Effector memory CD8-positive, alpha-beta T cell (primary cell): ENCODE results near the gene GPR12.

Experiments
- ATAC-seq: fragments of 150-1000 bp; cut with Tn5 transposase; replicated peaks from 2 replicates; pipeline ENCODE4 v1.10.0; 2021; ENCODE audit warnings: mild to moderate bottlenecking, moderate library complexity
- DNase-seq, 3 experiments: peaks; one replicate each; pipeline ENCODE4 v3.0.0; 2021
- H3K27ac Mint-ChIP-seq, 2 donors: one replicate each; pipeline ENCODE4 v1.8.0; 2022; ENCODE audit warnings: mild to moderate bottlenecking in 2 of 2, mixed read lengths in 2 of 2, moderate library complexity in 2 of 2
- H3K27me3 Mint-ChIP-seq, 2 donors: one replicate each; pipeline ENCODE4 v1.8.0; 2022; ENCODE audit warnings: mixed read lengths in 2 of 2
- H3K36me3 Mint-ChIP-seq: one replicate; pipeline ENCODE4 v1.8.0; 2022; ENCODE audit warnings: mild to moderate bottlenecking, moderate library complexity, mixed read lengths; ENCODE audit not compliant: insufficient read depth
- H3K4me1 Mint-ChIP-seq, 2 donors: one replicate each; pipeline ENCODE4 v1.8.0; 2022; ENCODE audit warnings: low read depth in 2 of 2, mixed read lengths in 2 of 2
- H3K4me3 Mint-ChIP-seq, 2 donors: one replicate each; pipeline ENCODE4 v1.8.0; 2022; ENCODE audit warnings: mild to moderate bottlenecking in 2 of 2, mixed read lengths in 2 of 2, moderate library complexity in 2 of 2
- H3K9me3 Mint-ChIP-seq, 2 donors: one replicate each; pipeline ENCODE4 v1.8.0; 2022; ENCODE audit warnings: mixed read lengths in 2 of 2

Gene GPR12

DNA sequence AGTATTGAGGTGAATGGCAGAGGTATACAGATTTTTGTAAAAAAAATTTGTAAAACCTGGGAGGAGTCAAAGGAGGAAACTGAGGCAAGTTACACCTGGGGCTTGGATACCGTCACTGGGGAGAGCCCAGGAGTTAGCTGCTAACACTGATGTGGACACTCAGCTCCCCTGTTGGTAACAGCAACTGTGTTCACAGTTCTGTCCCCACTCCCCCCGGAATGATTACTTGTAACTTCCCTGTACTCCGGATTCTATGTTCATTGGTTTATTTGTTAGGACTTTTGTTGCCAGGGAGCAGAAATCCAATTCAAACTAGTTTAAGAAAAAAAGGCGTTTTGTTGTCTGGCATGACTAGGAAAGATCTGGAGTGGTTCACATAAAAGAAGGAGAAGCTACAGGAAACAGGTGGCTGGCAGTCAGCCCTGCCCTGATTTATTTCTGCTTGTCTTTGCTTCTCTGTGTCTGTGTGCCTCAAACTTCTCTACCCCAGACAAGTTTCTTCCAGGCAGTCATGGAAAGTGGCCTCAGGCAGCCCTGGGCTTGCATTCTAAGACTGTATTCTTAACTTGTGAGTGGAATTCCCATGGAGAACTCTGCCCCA, 2.3 kb upstream of the GPR12 start:
- H3K36me3 Mint-ChIP-seq = no peaks in the 10 kb centered on the region

DNA sequence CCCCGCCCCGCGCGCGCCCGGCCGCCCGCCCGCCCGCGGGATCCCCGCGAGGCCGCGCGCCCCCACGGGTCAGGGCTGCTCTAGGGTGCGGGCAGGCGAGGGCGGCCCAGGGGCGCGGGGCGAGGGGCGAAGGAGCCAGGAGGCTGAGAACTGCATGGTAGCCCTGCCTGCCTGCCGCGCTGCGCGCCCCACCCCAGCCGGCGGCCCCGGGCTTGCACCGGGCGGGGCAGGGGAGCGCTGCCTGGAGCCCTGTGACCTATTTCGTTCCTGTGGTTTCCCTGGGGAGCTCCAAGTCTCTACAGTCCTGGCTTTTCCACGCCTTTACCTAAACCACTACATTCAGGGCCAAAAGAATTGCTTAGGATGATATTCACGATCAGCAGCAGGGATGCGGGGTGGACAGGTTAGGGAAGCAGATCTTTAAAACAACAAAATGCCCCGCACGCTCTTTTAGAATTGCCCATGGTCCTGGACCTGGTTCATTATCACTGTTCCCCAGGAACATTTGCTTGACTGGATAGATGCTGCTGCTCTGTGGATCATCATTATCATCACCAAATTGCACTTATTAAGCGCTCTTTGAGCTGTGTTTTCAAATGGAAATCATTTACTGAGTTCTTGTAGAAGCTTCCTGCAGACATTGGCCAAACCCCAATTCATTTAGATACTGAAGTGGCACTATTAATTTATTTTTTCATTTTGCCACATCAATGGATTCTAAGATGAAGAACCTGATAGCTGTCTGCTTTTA, 421 bp upstream of the GPR12 start:
- peak overlapping the region; percentile 57 to 60 for H3K4me3 Mint-ChIP-seq
- peaks cover 0 to 17% of the 10 kb centered on the region in 2 donors for H3K4me1 Mint-ChIP-seq
- H3K27me3 Mint-ChIP-seq = peaks cover 76 to 86% of the 10 kb centered on the region in 2 donors
- peak; percentile 19 for ATAC-seq
- no peaks in the 10 kb centered on the region for H3K9me3 Mint-ChIP-seq
- H3K27ac Mint-ChIP-seq = no peak overlapping the region
- DNase-seq = no peak
- H3K36me3 Mint-ChIP-seq = no peaks in the 10 kb centered on the region

More for the DNA sequence above, 2.3 kb upstream of the GPR12 start:
- no peak for ATAC-seq
- no peak for DNase-seq
- Mint-ChIP-seq H3K4me3 (no peak overlapping the region), H3K9me3 (no peaks in the 10 kb centered on the region), H3K27me3 (peaks cover 75 to 95% of the 10 kb centered on the region in 2 donors), H3K4me1 (peaks cover 0 to 17% of the 10 kb centered on the region in 2 donors), H3K27ac (no peak overlapping the region)

DNA sequence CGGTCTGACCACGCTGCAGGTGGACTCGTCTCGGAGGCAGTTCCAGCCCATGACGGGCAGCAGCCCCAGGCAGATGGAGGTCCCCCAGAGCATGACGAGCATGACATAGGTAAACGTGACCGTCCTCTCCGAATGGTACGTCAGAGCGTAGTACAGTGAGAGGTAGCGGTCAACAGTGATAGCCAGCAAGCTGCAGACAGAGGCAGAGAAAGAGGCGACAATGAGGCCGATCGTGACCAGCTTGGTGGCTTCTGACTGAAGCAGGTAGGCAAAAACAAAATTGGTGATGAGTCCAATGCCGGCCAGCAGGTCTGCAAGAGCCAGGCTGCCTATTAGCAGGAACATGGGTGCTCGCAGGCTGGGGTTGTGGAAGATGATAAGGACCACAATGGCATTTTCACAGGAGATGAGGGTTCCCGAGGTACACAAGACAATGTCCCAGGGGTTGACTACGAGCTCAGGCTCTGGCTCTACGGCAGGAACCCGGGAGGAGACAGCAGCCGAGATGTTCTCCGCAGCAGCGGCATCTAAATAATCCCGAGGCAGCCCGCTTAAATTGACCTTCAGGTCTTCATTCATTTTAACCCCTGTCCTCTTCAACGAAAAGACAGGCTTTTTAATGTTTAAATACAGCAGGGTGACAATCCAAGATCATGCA, 1.2 kb downstream of the GPR12 start:
- H3K4me1 Mint-ChIP-seq = peaks cover 0 to 17% of the 10 kb centered on the region in 2 donors
- no peaks in the 10 kb centered on the region for H3K9me3 Mint-ChIP-seq
- no peak for ATAC-seq
- H3K4me3 Mint-ChIP-seq = peak overlapping the region; percentile 66 to 80
- peaks cover 62 to 69% of the 10 kb centered on the region in 2 donors for H3K27me3 Mint-ChIP-seq
- H3K36me3 Mint-ChIP-seq = no peaks in the 10 kb centered on the region
- no peak overlapping the region for H3K27ac Mint-ChIP-seq
- no peak for DNase-seq

DNA sequence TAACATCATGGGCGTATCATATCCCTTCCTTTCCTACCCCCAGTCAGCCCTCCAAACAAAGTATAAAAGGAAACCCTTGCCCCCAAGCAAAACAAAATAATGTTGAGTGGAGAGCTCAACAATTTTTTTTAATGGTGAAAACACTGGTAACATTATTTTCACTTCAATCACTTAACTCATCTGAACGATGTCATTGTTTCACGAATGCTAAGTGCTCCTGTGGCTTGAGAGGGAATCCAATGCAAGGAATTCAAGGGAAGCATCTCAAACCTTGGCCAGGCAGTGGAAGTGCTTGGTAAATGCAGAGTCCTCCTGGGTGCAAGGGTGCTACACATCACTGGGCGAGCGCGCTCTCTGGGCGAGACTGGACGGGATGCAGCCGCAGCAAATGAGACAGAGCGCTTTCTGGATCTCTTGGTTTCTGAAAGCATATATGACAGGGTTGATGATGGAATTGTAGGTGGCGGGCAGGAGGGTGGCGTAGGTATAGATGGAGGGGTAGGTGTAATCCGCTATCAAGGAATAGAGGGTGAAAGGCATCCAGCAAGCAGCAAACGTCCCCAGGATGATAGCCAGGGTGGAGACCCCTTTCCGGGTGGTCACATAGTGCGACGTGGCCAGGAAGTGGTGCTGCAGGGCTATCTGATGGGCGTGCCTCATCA, 2.0 kb downstream of the GPR12 start:
- Mint-ChIP-seq H3K36me3 (no peaks in the 10 kb centered on the region), H3K27me3 (peaks cover 55 to 62% of the 10 kb centered on the region in 2 donors), H3K27ac (no peak overlapping the region), H3K4me3 (peak overlapping the region; percentile 66 to 80), H3K9me3 (no peaks in the 10 kb centered on the region), H3K4me1 (peaks cover 0 to 17% of the 10 kb centered on the region in 2 donors)
- no peak for DNase-seq
- ATAC-seq = no peak

DNA sequence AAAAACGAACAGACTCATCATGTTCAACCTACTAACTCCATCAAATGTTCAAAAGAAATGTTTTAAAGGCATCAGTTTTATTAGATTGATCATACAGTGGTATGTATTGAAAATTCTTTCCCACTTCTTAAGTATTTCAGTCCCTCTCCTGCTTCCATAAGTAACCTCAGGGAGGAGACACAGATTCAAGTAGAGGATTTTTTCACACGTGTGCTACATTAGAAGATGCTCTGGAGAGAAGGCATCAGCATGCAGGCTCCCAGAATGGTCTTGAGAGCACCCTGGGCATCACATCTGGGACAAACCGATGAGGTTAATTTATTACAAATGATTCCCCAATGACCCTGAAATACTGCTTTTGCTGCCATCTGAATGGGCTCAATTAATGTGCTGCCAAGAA, 3.6 kb downstream of the GPR12 start:
- H3K27ac Mint-ChIP-seq = no peak overlapping the region
- ATAC-seq (no peak), DNase-seq (no peak)
- no peak overlapping the region for H3K4me3 Mint-ChIP-seq
- peaks cover 43 to 51% of the 10 kb centered on the region in 2 donors for H3K27me3 Mint-ChIP-seq
- H3K9me3 Mint-ChIP-seq = no peaks in the 10 kb centered on the region
- H3K4me1 Mint-ChIP-seq = peaks cover 0 to 16% of the 10 kb centered on the region in 2 donors
- H3K36me3 Mint-ChIP-seq = no peaks in the 10 kb centered on the region

DNA sequence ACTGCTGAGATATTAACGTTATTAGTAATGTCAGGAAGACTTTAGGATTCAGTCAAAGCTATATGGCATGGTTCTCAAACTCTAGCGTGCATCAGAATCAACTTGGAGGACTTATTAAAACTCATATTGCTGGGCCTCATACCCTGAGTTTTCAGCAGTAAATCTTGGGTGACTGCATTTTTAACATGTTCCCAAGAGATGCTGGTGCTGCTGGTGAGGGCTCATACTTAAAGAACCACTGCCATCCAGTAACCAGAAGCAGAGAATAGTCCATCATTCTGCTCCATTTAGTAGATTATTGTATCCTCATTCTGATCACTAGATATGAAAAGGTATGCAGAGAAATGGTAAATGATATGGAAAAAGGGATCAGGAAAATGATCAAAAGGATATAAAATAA, 7.9 kb downstream of the GPR12 start:
- peaks cover 0 to 4% of the 10 kb centered on the region in 2 donors for H3K4me1 Mint-ChIP-seq
- peaks cover 13 to 28% of the 10 kb centered on the region in 2 donors for H3K27me3 Mint-ChIP-seq

DNA sequence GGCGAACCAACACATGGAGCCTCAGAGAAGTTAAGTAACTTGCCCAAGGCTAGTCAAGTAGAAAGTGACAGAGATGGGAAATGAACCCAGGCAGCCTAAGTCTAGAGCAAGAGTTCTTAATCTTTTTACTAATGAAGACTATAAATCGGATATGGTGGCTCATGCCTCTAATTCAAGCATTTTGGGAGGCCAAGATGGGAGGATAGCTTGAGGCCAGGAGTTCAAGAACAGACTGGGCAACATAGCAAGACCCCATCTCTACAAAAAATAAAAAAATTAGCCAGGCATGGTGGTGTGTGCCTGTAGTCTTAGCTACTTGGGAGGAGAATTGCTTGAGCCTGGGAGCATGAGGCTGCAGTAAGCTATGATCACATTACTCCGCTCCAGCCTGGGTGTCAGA, 10.7 kb downstream of the GPR12 start:
- Mint-ChIP-seq H3K4me1 (peaks cover 0 to 4% of the 10 kb centered on the region in 2 donors), H3K4me3 (no peak overlapping the region), H3K36me3 (peaks cover 4% of the 10 kb centered on the region), H3K27ac (no peak overlapping the region), H3K27me3 (peaks cover 17 to 28% of the 10 kb centered on the region in 2 donors), H3K9me3 (no peaks in the 10 kb centered on the region)
- ATAC-seq (no peak), DNase-seq (no peak)

More for the DNA sequence above, 7.9 kb downstream of the GPR12 start:
- ATAC-seq (no peak), DNase-seq (no peak)
- Mint-ChIP-seq H3K9me3 (no peaks in the 10 kb centered on the region), H3K36me3 (peaks cover 4% of the 10 kb centered on the region), H3K4me3 (no peak overlapping the region), H3K27ac (no peak overlapping the region)

DNA sequence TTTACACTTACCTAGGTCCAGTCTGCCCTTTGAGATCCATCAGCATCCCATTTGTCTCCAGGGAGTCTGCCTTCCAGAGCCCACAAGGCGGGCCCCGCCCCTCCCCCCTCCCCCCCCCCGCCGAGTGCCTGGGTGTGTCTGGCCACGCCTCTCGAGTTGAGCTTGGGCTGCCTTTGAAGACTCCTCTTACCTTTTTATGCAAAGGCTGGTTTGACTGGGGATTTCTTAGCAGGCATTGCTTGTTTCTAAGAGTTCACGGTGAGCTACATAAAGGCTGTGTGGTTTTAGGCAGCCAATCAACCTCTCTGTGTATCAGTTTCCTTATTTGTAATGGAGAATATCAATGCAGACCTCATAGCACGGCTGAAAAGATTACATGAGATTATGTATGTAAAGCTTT, 11.3 kb downstream of the GPR12 start:
- ATAC-seq = no peak
- peaks cover 24 to 34% of the 10 kb centered on the region in 2 donors for H3K27me3 Mint-ChIP-seq

DNA sequence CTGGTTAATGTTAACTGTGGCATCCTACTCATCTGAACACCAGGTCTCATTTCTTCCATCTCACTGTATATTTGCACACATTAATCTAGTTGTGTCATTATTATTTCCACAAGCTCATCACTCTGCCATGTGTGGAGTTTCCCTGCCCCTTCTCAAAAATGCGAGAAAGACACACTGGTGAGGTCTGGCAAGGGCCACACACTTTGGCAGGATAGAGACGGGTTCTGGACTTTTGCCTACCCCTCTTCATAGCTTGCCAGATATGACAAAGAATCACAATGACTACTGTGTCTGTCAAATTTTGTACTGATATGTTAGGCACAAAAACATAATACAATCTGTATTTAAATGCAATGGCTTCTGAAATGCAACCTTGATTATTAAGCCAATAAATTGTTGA, 12.9 kb downstream of the GPR12 start:
- H3K9me3 Mint-ChIP-seq = no peaks in the 10 kb centered on the region
- no peak overlapping the region for H3K27ac Mint-ChIP-seq
- DNase-seq (no peak), ATAC-seq (no peak)
- H3K36me3 Mint-ChIP-seq = peaks cover 4% of the 10 kb centered on the region
- H3K4me1 Mint-ChIP-seq = peaks cover 0 to 4% of the 10 kb centered on the region in 2 donors
- no peak overlapping the region for H3K4me3 Mint-ChIP-seq
- peaks cover 32 to 45% of the 10 kb centered on the region in 2 donors for H3K27me3 Mint-ChIP-seq

More for the DNA sequence above, 11.3 kb downstream of the GPR12 start:
- H3K9me3 Mint-ChIP-seq = no peaks in the 10 kb centered on the region
- no peak for DNase-seq
- H3K4me3 Mint-ChIP-seq = no peak overlapping the region
- peaks cover 0 to 4% of the 10 kb centered on the region in 2 donors for H3K4me1 Mint-ChIP-seq
- H3K36me3 Mint-ChIP-seq = peaks cover 4% of the 10 kb centered on the region
- no peak overlapping the region for H3K27ac Mint-ChIP-seq

DNA sequence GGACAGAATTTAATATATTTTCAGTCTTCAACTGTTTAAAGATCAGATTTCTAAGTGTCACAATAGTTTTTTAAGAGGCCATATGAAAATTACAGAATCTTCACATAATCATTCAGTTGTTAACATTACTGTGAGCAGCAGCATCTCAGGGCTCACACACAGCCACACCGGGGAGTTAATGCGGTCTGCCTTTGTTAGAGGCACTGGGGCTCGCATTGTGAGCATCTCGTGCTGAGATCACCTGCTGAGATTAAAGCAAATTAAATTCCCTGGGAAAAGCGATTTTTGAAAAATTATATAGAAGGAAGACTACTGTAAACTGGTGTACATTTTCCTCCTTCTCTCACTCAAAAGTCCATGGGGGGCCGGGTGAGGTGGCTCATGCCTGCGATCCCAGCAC, 16.6 kb downstream of the GPR12 start:
- H3K4me1 Mint-ChIP-seq = no peaks in the 10 kb centered on the region

DNA sequence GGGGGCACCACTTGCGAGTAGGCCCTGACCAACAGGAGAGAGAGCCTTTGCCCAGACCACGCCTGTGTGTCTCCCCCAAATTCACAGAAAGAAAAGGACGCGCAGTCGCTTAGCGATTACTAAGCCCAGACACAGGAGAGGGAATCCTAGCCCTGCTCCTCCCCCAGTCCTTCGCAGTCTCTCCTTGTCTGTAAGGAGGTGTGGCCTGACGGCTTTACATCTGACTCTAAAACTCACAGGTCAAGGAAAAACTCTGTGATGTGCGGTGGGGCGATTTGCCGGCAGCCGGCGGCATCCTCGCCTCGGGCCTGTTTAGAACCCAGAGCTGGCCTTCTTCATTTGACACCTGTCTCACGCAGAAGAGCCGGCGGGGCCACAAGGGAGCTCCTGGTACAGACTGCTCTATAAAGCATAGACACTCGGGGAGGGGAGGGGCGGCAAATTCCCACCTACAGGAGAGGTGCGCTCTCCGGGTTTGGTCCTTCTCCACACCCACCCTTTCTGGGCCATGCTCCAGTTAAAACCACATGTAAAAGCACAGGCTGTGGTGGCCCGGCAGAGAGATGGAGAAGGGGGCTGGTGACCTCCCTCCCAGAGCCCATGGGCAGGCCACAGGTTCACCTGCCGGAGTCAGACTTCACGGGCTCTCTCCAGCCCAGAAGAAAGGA, 17.8 kb downstream of the GPR12 start:
- Mint-ChIP-seq H3K9me3 (peaks cover 0 to 6% of the 10 kb centered on the region in 2 donors), H3K36me3 (no peaks in the 10 kb centered on the region), H3K4me1 (no peaks in the 10 kb centered on the region), H3K27me3 (peaks cover 39 to 48% of the 10 kb centered on the region in 2 donors), H3K4me3 (no peak overlapping the region), H3K27ac (no peak overlapping the region)
- no peak for DNase-seq
- ATAC-seq = no peak

More for the DNA sequence above, 16.6 kb downstream of the GPR12 start:
- H3K4me3 Mint-ChIP-seq = no peak overlapping the region
- no peak for DNase-seq
- peaks cover 40 to 48% of the 10 kb centered on the region in 2 donors for H3K27me3 Mint-ChIP-seq
- no peak for ATAC-seq
- H3K9me3 Mint-ChIP-seq = peaks cover 0 to 5% of the 10 kb centered on the region in 2 donors
- no peaks in the 10 kb centered on the region for H3K36me3 Mint-ChIP-seq
- H3K27ac Mint-ChIP-seq = no peak overlapping the region

DNA sequence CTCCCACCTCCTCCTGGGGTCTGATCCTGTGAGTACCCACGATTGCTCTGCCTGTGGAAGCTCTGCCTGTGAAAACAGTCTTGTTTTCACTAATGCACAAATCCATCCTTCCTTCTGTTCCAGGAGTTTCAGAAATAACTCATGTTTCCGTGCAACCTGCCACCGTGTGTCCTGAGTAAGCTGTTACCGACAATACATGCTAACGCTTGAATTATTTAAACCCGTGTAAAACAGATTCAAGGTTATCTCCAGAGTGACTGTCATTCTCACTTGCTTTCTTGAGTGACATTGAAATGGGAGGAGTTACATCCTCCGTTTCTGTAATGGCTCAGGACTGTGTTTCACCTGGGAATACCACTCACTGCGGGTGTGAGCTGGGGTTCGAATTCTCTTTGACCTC, 24.9 kb downstream of the GPR12 start:
- H3K4me1 Mint-ChIP-seq = no peaks in the 10 kb centered on the region
- H3K9me3 Mint-ChIP-seq = peaks cover 0 to 7% of the 10 kb centered on the region in 2 donors
- DNase-seq = no peak
- no peaks in the 10 kb centered on the region for H3K36me3 Mint-ChIP-seq
- H3K27me3 Mint-ChIP-seq = peaks cover 12 to 14% of the 10 kb centered on the region in 2 donors
- no peak overlapping the region for H3K27ac Mint-ChIP-seq
- ATAC-seq = no peak
- no peak overlapping the region for H3K4me3 Mint-ChIP-seq

DNA sequence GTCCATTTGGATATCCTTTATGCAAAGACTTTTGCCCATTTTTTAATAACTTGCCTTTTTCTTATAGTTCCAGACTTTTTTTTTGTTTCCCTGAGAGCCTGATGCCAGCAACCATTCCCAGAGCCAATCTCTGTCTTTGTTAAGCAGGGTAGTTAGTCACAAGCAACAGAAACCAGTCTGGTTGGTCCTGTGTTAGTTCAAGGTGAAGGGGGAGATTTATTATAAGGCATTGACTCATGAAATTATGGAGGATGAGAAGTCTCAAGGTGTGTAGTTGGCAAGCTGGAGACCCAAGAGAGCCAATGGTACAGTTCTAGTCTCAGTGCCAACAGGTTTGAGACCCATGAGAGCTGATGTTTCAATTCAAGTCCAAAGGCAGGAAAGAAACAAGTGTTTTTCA, 33.0 kb downstream of the GPR12 start:
- Mint-ChIP-seq H3K4me3 (no peak overlapping the region), H3K4me1 (peaks cover 0 to 4% of the 10 kb centered on the region in 2 donors), H3K36me3 (no peaks in the 10 kb centered on the region), H3K9me3 (no peaks in the 10 kb centered on the region), H3K27ac (no peak overlapping the region), H3K27me3 (no peaks in the 10 kb centered on the region)
- ATAC-seq (no peak), DNase-seq (no peak)
